AG04450 (cell line): ENCODE measurements around the gene MAPRE2. TPM values are rescaled to one million over a fixed set of nuclear protein-coding genes. Genes with fewer than 3 reads are reported as not detected.

Experiments used
- CTCF ChIA-PET: fragments of 300-600, 350-600 bp; formaldehyde crosslinking; extraction: SDS; loops from one replicate; lab custom pipeline; 2022; ENCODE audit warnings: antibody characterized with exemption, inconsistent platforms; lab: Charles Lee
- POLR2A ChIA-PET: fragments of 350-600 bp; formaldehyde crosslinking; extraction: SDS; loops from one replicate; lab custom pipeline; 2021; ENCODE audit warnings: antibody characterized with exemption, inconsistent platforms; lab: Yijun Ruan, JAX
- DNase-seq: peaks from one replicate; pipeline ENCODE4 v3.0.0-alpha.2; 2011; ENCODE audit warnings: low read depth, low spot score
- H3K27ac ChIP-seq: one replicate; pipeline ENCODE4 v1.5.1; 2012; ENCODE audit warnings: low read depth, low read length, control low read depth
- H3K27me3 ChIP-seq: one replicate; pipeline ENCODE4 v1.6.0; 2012; ENCODE audit warnings: low read length; ENCODE audit not compliant: control insufficient read depth, insufficient read depth
- H3K4me3 ChIP-seq: 2 replicates; pipeline ENCODE4 v1.5.1; 2011; ENCODE audit warnings: mild to moderate bottlenecking, low read depth, low read length, control low read depth
- H3K9me3 ChIP-seq: 2 replicates; pipeline ENCODE4 v1.5.1; 2012; ENCODE audit warnings: low read length; ENCODE audit not compliant: control insufficient read depth, insufficient read depth
- polyA plus RNA-seq: library from polyadenylated mRNA; depleted of rRNA; stranded (reverse); fragments of >200 nt; gene quantifications from 2 replicates; pipeline ENCODE4 v1.2.3, GENCODE V29; 2011
- TF ChIP-seq, protein P1 (sequence below): IDR thresholded peaks from 2 replicates; pipeline ENCODE4 v1.5.1; 2011; ENCODE audit warnings: low read depth, low read length, control low read depth, inconsistent platforms

The MAPRE2 gene
- polyA plus RNA-seq, 1 experiment, result 48.8 TPM

DNA sequence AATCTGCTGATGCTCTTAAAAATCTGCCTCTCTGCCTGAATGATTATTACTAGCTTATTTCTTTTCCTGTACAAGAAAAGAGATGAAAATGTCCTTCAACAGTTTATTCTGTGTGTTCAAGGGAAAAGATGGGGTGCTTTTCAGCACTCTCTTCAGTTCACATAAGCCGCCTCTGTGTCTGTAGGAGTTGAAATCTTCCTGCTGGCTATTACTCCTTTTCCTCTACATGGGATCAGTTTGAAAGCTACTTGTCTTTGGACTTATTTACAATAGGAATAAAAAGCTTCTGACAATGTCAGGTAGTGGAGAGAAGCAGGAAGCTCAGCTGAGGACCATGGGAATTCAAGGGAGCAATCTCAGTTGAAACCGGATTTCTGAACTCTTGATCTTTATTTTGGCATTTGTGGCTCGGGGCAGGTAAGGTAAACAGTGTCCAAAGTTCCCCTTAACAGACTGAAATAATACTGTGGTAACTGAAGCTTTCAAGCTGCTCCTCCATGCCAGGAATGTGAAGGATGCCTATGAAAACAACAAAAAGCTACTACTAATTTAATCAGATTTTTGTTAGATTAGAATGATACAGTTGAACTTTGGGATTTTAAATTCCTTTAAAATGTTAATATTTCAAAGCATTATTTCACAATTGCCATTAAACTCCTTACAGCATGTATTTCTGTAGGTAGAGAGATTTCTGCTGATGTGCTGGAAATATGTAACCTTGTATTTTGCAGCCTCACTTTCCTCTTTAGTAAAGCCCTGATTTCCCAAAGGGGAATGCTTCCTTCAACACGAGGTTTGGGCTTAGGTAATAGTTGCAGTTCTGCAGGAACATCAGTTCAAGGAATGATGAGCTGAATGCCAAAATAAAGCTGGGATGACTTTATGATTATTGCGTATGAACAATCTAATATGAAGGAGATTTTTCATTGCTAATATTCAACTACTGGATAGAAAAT is 43.6 kb downstream of the MAPRE2 start:
- POLR2A ChIA-PET, result no interaction called here

DNA sequence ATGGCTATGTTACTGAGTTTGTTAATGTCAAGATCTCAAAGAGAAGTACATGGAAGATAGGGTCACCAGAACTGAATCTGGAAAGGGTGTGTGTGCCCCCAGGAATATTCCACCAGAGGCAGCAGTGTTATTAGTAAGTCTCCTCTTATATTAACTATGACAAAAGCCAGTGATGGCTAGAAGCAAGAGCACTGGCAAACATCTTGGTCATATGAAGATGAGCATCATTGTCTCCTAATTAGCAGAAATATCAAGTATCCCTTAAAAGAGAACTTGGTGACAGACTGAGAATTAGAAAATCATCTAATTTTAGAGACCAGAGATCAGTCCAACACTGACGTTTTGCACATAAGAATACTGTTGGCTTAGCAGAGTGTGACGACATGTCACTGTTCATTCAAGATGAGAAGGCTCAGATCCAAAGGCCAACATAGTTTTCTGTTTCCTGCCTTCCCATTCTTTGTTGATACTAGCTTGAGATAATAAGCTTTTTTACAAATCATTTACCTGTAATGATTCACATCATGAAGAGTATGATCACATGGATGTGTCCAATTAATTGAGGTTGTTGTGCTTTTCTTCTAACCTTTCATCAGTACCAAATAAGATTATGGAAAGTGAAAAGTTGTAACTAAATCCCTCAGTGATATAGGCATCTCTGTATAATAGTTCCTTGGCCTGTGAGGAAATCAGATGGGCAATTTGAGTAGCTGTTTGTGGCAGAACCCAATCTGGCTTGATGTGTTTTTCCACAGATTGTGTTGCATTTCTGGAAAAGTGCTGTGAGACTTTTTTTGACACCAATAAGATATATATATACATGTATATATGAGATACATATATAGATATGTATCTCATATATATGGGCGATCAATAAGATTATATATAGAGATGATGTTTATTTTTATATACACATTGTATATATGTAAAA is 44.5 kb downstream of the MAPRE2 start:
- POLR2A ChIA-PET, result no interaction called here
- H3K27ac ChIP-seq, result no peak overlapping the region
- no peak for DNase-seq
- H3K4me3 ChIP-seq, result no peak overlapping the region
- H3K27me3 ChIP-seq, result no peaks in the 10 kb centered on the region
- no peaks in the 10 kb centered on the region for H3K9me3 ChIP-seq
- TF ChIP-seq, protein P1, sequence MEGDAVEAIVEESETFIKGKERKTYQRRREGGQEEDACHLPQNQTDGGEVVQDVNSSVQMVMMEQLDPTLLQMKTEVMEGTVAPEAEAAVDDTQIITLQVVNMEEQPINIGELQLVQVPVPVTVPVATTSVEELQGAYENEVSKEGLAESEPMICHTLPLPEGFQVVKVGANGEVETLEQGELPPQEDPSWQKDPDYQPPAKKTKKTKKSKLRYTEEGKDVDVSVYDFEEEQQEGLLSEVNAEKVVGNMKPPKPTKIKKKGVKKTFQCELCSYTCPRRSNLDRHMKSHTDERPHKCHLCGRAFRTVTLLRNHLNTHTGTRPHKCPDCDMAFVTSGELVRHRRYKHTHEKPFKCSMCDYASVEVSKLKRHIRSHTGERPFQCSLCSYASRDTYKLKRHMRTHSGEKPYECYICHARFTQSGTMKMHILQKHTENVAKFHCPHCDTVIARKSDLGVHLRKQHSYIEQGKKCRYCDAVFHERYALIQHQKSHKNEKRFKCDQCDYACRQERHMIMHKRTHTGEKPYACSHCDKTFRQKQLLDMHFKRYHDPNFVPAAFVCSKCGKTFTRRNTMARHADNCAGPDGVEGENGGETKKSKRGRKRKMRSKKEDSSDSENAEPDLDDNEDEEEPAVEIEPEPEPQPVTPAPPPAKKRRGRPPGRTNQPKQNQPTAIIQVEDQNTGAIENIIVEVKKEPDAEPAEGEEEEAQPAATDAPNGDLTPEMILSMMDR, result no peak
- CTCF ChIA-PET, result no interaction called here

More for the DNA sequence above, 43.6 kb downstream of the MAPRE2 start:
- no peak overlapping the region for H3K27ac ChIP-seq
- H3K9me3 ChIP-seq, result no peaks in the 10 kb centered on the region
- DNase-seq, result no peak
- TF ChIP-seq, protein P1, result no peak
- CTCF ChIA-PET, result no interaction called here
- no peak overlapping the region for H3K4me3 ChIP-seq
- no peaks in the 10 kb centered on the region for H3K27me3 ChIP-seq

DNA sequence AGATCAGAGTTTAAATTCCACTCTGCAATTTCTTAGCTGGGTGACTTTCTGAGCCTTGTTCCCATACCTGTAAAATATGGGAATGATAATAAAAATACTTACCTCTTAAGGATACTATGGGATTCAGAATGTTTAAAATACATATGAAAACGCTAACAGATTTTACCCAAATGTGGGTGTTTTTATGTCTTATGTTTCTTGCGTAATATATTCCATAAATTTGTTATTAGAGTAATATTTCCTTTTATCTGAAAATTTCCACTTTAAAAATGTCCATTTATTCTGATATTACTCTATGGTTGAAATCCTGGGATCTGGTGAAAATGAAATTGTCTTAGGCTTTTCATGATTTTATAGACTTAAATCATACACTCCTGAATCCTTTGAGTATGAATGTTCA is 45.5 kb downstream of the MAPRE2 start:
- H3K9me3 ChIP-seq, result no peaks in the 10 kb centered on the region
- H3K27me3 ChIP-seq, result no peaks in the 10 kb centered on the region
- CTCF ChIA-PET, result no interaction called here
- no peak overlapping the region for H3K4me3 ChIP-seq
- H3K27ac ChIP-seq, result no peak overlapping the region
- POLR2A ChIA-PET, result no interaction called here
- TF ChIP-seq, protein P1, result no peak
- no peak for DNase-seq

DNA sequence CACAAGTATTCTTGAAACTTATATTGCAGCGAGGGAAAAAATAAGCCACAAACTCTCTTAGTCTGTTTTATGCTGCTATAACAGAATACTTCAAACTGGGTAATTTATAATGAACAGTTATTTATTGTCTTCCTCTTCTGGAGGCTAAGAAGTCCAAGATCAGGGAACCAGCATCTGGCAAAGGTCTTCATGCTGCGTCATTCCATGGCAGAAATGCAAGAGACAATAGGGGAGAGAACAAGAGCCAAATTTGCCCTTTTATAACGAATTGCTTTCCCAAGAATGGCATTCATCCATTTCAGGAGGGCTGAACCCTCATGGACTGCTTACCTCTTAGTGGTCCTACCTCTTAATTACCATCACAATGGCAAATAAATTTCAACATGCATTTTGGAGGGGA is 46.5 kb downstream of the MAPRE2 start:
- TF ChIP-seq, protein P1, result no peak
- ChIA-PET POLR2A (no interaction called here), CTCF (no interaction called here)
- no peak overlapping the region for H3K27ac ChIP-seq
- H3K27me3 ChIP-seq, result no peaks in the 10 kb centered on the region
- H3K9me3 ChIP-seq, result no peaks in the 10 kb centered on the region
- DNase-seq, result no peak
- no peak overlapping the region for H3K4me3 ChIP-seq
